Liver (tissue), 9 donors: ENCODE results near the gene ETS1. TPM values are rescaled to one million over a fixed set of nuclear protein-coding genes. Genes with fewer than 3 reads are reported as not detected.

Experiments
- DNase-seq: peaks from one replicate; pipeline ENCODE4 v3.0.0-alpha.2; 2017; ENCODE audit warnings: low spot score
- H3K27ac ChIP-seq, 2 donors: one replicate each; pipeline ENCODE4 v1.7.0; 2013; ENCODE audit warnings: inconsistent platforms in 2 of 2, low read length in 2 of 2, control low read depth in 1 of 2, low read depth in 1 of 2, mild to moderate bottlenecking in 1 of 2
- H3K27me3 ChIP-seq, 4 donors: one replicate each; pipeline versions ENCODE4 v1.6.1 to v1.7.0; 2013; ENCODE audit warnings: low read length in 3 of 4, inconsistent platforms in 1 of 4, mild to moderate bottlenecking in 1 of 4, moderate library complexity in 1 of 4; ENCODE audit not compliant: control insufficient read depth in 4 of 4, insufficient read depth in 4 of 4
- H3K36me3 ChIP-seq, 4 donors: one replicate each; pipeline versions ENCODE4 v1.6.1 to v1.7.0; 2013; ENCODE audit warnings: low read length in 3 of 4, mild to moderate bottlenecking in 3 of 4, low read depth in 1 of 4, moderate library complexity in 1 of 4; ENCODE audit not compliant: control insufficient read depth in 4 of 4, insufficient read depth in 3 of 4
- H3K4me1 ChIP-seq, 4 donors: one replicate each; pipeline versions ENCODE4 v1.6.1 to v1.7.0; 2013; ENCODE audit warnings: low read length in 3 of 4, mild to moderate bottlenecking in 3 of 4, moderate library complexity in 1 of 4; ENCODE audit not compliant: control insufficient read depth in 4 of 4, insufficient read depth in 4 of 4
- H3K4me3 ChIP-seq, 3 donors: one replicate each; pipeline versions ENCODE4 v1.6.1 to v1.7.0; 2013; ENCODE audit warnings: low read length in 3 of 3, control low read depth in 1 of 3, low read depth in 1 of 3, mild to moderate bottlenecking in 1 of 3
- H3K9ac ChIP-seq, 2 donors: one replicate each; pipeline ENCODE4 v1.7.0; 2013; ENCODE audit warnings: low read length in 2 of 2, mild to moderate bottlenecking in 2 of 2, moderate library complexity in 2 of 2, control low read depth in 1 of 2, low read depth in 1 of 2
- H3K9me3 ChIP-seq, 4 donors: one replicate each; pipeline versions ENCODE4 v1.6.1 to v1.7.0; 2013; ENCODE audit warnings: low read length in 3 of 4; ENCODE audit not compliant: control insufficient read depth in 4 of 4
- ATF3 ChIP-seq: IDR thresholded peaks from 2 replicates; pipeline ENCODE4 v1.6.1; 2016; ENCODE audit warnings: antibody characterized with exemption
- CTCF ChIP-seq: fragments of 150-350 bp; IDR thresholded peaks from 2 replicates; pipeline ENCODE4 v1.5.1; 2017; ENCODE audit warnings: improper control_type of control experiment, low read depth, low read length; ENCODE audit not compliant: missing input control
- EGR1 ChIP-seq, 2 donors: IDR thresholded peaks; 2 replicates each; pipeline ENCODE4 v1.6.1; 2016 to 2018; ENCODE audit warnings: antibody characterized with exemption in 2 of 2, low read depth in 2 of 2
- FOXA1 ChIP-seq: IDR thresholded peaks from 2 replicates; pipeline ENCODE4 v1.6.1; 2016; ENCODE audit warnings: antibody characterized with exemption
- FOXA2 ChIP-seq: IDR thresholded peaks from 2 replicates; pipeline ENCODE4 v1.6.1; 2016; ENCODE audit warnings: antibody characterized with exemption
- GABPA ChIP-seq, 2 donors: IDR thresholded peaks in 1 of 2; conservative IDR thresholded peaks in 1 of 2; 2 replicates each; pipeline ENCODE4 v1.6.1; 2016; ENCODE audit warnings: antibody characterized with exemption in 2 of 2, mild to moderate bottlenecking in 1 of 2, moderate library complexity in 1 of 2
- HNF4A ChIP-seq, 2 donors: conservative IDR thresholded peaks; 2 replicates each; pipeline ENCODE4 v1.6.1; 2016; ENCODE audit warnings: antibody characterized with exemption in 2 of 2, mild to moderate bottlenecking in 2 of 2
- HNF4G ChIP-seq: IDR thresholded peaks from 2 replicates; pipeline ENCODE4 v1.6.1; 2016; ENCODE audit warnings: antibody characterized with exemption
- JUND ChIP-seq, 2 donors: IDR thresholded peaks; 2 replicates each; pipeline ENCODE4 v1.6.1; 2016; ENCODE audit warnings: antibody characterized with exemption in 2 of 2
- MAX ChIP-seq: IDR thresholded peaks from 2 replicates; pipeline ENCODE4 v1.6.1; 2016; ENCODE audit warnings: antibody characterized with exemption
- NR2F2 ChIP-seq: IDR thresholded peaks from 2 replicates; pipeline ENCODE4 v1.6.1; 2016; ENCODE audit warnings: antibody characterized with exemption
- RAD21 ChIP-seq, 2 donors: IDR thresholded peaks; 2 replicates each; pipeline ENCODE4 v1.6.1; 2016; ENCODE audit warnings: antibody characterized with exemption in 2 of 2, mild to moderate bottlenecking in 2 of 2
- RXRA ChIP-seq, 2 donors: IDR thresholded peaks; 2 replicates each; pipeline ENCODE4 v1.6.1; 2017 to 2018; ENCODE audit warnings: antibody characterized with exemption in 2 of 2, mild to moderate bottlenecking in 1 of 2
- SP1 ChIP-seq: IDR thresholded peaks from 2 replicates; pipeline ENCODE4 v1.6.1; 2018; ENCODE audit warnings: antibody characterized with exemption, mild to moderate bottlenecking
- TAF1 ChIP-seq: conservative IDR thresholded peaks from 2 replicates; pipeline ENCODE4 v1.6.1; 2016; ENCODE audit warnings: antibody characterized with exemption, mild to moderate bottlenecking
- YY1 ChIP-seq: IDR thresholded peaks from 2 replicates; pipeline ENCODE4 v1.6.1; 2016; ENCODE audit warnings: antibody characterized with exemption, mild to moderate bottlenecking
- ZBTB33 ChIP-seq: IDR thresholded peaks from 2 replicates; pipeline ENCODE4 v1.6.1; 2016; ENCODE audit warnings: antibody characterized with exemption
- WGBS: extraction: QIAGEN DNeasy Blood & Tissue Kit; methylation state at CpG from one replicate; pipeline ENCODE4 v1.1.7; 2013; 5-methylcytosine and 5-hydroxymethylcytosine counted together
- polyA plus RNA-seq, 2 donors: library from polyadenylated mRNA; stranded (reverse) in 1 of 2; unstranded in 1 of 2; fragments of 200-250 nt in 1 of 2; fragments of >200 nt in 1 of 2; fragmentation: Nextera tagmentation in 1 of 2; extraction: Ambion mirVana in 1 of 2; gene quantifications; one replicate each; pipeline versions ENCODE4 v1.2.1 to v1.2.3, GENCODE V29; 2013 to 2015
- total RNA-seq, 2 donors: library from RNA; depleted of rRNA; stranded (reverse); fragments of >200 nt; gene quantifications; one replicate each; pipeline ENCODE4 v1.2.3, GENCODE V29; 2014
- donor health status: healthy.
- donor health status: healthy.
- donor health status: healthy.
- donor health status: healthy.
- donor health status: healthy.

The ETS1 gene
- total and polyA plus RNA-seq, 4 donors = 4.8 to 30.0 (median 20.3) TPM

- no peak for TF ChIP-seq ZBTB33
- TF ChIP-seq HNF4A (conservative IDR thresholded peaks at IDR 0.05) = no peak
- no peak for TF ChIP-seq RXRA (IDR thresholded peaks at IDR 0.05)
- TF ChIP-seq RAD21 (IDR thresholded peaks at IDR 0.05) = no peak
Observed at GRCh38 chr11:128618603-128619002, 31.2 kb upstream of the ETS1 start (continued).

- DNase-seq = no peak
- Histone ChIP-seq H3K9ac (no peak overlapping the region), H3K27ac (no peak overlapping the region), H3K4me3 (no peak overlapping the region), H3K27me3 (no peaks in the 10 kb centered on the region), H3K9me3 (no peaks in the 10 kb centered on the region), H3K36me3 (no peaks in the 10 kb centered on the region), H3K4me1 (peaks cover 0 to 6% (median 0%) of the 10 kb centered on the region in 4 donors)
- WGBS = 85% methylated on average over 7 of the region's 7 CpGs
- TF ChIP-seq SP1 (no peak), FOXA1 (no peak), HNF4G (no peak), FOXA2 (no peak), GABPA (IDR thresholded peaks at IDR 0.05 in 1 of 2, conservative IDR thresholded peaks at IDR 0.05 in 1 of 2) (no peak), ZBTB33 (no peak), CTCF (no peak), NR2F2 (no peak), MAX (no peak)
Observed at GRCh38 chr11:128616161-128616560, 28.8 kb upstream of the ETS1 start.

GRCh38 chr11:128615612-128616011, 28.3 kb upstream of the ETS1 start:
- Histone ChIP-seq H3K9ac (no peak overlapping the region), H3K27ac (no peak overlapping the region), H3K9me3 (no peaks in the 10 kb centered on the region), H3K4me1 (peaks cover 0 to 6% (median 0%) of the 10 kb centered on the region in 4 donors), H3K27me3 (no peaks in the 10 kb centered on the region), H3K4me3 (no peak overlapping the region), H3K36me3 (no peaks in the 10 kb centered on the region)
- no peak for DNase-seq
- 92% methylated on average over 7 of the region's 7 CpGs for WGBS
- TF ChIP-seq FOXA1 (no peak), ATF3 (no peak), YY1 (no peak), EGR1 (IDR thresholded peaks at IDR 0.05; ENCODE audit: low read depth in 2 of 2) (no peak), SP1 (no peak), GABPA (IDR thresholded peaks at IDR 0.05 in 1 of 2, conservative IDR thresholded peaks at IDR 0.05 in 1 of 2) (no peak), JUND (IDR thresholded peaks at IDR 0.05) (no peak), HNF4G (no peak), NR2F2 (no peak), ZBTB33 (no peak), CTCF (no peak), MAX (no peak), TAF1 (no peak), HNF4A (conservative IDR thresholded peaks at IDR 0.05) (no peak)
